ENCODE results near the gene PTBP2. TPM values are rescaled to one million over a fixed set of nuclear protein-coding genes. Genes with fewer than 3 reads are reported as not detected.

The PTBP2 gene
- total RNA-seq, 4 donors from 2014 or later = 35.8 to 87.1 (median 71.7) TPM

- TF ChIP-seq CTCF (IDR thresholded peaks at IDR 0.05; ENCODE audit: low read depth) = no peak
These were observed 35.2 kb downstream of the PTBP2 start for GRCh38 chr1:96756789-96757188.

- TF ChIP-seq CTCF (IDR thresholded peaks at IDR 0.05; ENCODE audit: low read depth) = no peak
These were observed 41.9 kb downstream of the PTBP2 start for GRCh38 chr1:96763514-96763913.

DNA sequence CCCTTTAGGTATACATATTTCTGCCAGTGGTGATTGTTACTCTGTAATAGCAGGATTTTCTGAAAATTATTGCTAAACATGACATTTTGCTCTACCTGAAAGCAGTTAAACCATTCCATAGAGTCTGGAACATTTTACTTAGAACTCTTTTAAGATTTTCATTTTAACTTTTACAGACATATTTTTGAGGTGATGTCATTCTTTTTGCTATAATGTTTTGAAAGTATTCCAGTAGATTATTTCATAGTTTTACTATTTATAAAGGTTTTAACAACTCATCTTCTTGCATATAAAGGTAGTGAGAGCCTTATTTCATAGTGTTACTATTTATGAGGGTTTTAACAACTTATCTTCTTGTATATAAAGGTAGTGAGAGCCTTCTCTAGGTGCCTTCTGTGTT, 42.9 kb downstream of the PTBP2 start:
- TF ChIP-seq CTCF (IDR thresholded peaks at IDR 0.05; ENCODE audit: low read depth) = no peak

- TF ChIP-seq CTCF (IDR thresholded peaks at IDR 0.05; ENCODE audit: low read depth) = no peak
These were observed 50.3 kb downstream of the PTBP2 start for GRCh38 chr1:96771847-96772246.

DNA sequence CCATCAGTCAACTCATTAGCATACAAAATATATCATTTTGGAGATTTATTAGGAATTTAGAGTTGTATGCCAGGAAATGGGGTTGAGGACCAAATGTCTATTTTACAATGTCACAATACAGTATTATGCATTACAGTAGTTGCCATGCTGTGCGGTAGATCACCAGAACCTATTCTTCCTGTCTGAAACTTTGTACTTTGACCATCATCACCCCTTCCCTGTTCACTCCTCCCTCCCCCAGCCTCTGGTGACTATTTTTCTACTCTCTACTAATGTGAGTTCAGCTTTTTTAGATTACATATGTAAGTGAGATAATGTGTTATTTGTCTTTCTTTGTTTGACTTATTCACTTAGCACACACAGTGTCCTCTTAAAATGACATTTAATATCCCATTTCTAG, 50.8 kb downstream of the PTBP2 start:
- no peak for TF ChIP-seq CTCF (IDR thresholded peaks at IDR 0.05; ENCODE audit: low read depth)

- TF ChIP-seq CTCF (IDR thresholded peaks at IDR 0.05; ENCODE audit: low read depth) = no peak
These were observed 51.4 kb downstream of the PTBP2 start for GRCh38 chr1:96772972-96773371.

DNA sequence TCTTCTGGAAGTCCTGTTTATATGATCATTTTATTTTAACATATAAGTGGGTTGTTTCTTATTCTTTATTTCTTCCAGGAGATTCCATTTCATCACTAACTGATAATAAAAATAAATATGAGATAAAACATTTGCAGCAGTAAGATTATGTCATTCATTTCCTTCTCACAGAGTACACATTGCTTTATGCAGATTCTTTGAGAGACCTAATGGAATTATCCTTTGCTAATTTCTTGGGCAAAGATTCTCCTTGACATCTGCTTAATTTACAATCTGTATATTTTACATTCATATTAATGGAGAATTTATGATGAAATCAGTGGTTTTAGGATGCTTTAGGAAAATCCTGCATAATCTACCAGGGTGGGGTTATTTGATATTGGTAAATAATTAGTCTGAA, 60.6 kb downstream of the PTBP2 start:
- no peak for TF ChIP-seq CTCF (IDR thresholded peaks at IDR 0.05; ENCODE audit: low read depth)

All from subcutaneous adipose tissue (tissue), 4 donors.